Testis (tissue), 3 donors: ENCODE measurements around the gene HIP1. TPM values are rescaled to one million over a fixed set of nuclear protein-coding genes. Genes with fewer than 3 reads are reported as not detected.

Experiments used
- DNase-seq: peaks from one replicate; pipeline ENCODE4 v3.0.0-alpha.2; 2019
- H3K27ac ChIP-seq, 2 donors: fragments of 200-600 bp; sonication (generic); one replicate each; pipeline ENCODE4 v1.5.1; 2019
- H3K27me3 ChIP-seq: fragments of 200-600 bp; sonication (generic); one replicate; pipeline ENCODE4 v1.5.1; 2019
- H3K36me3 ChIP-seq: fragments of 200-600 bp; sonication (generic); one replicate; pipeline ENCODE4 v1.5.1; 2017; ENCODE audit warnings: low read depth; ENCODE audit errors: missing control alignments
- H3K4me1 ChIP-seq: fragments of 200-600 bp; sonication (generic); one replicate; pipeline ENCODE4 v1.5.1; 2019
- H3K4me3 ChIP-seq, 2 donors: fragments of 200-600 bp; sonication (generic); one replicate each; pipeline ENCODE4 v1.5.1; 2017 to 2019
- H3K9me3 ChIP-seq: fragments of 200-600 bp; sonication (generic); one replicate; pipeline ENCODE4 v1.5.1; 2017
- CTCF ChIP-seq, 3 experiments: fragments of 450-650 bp in 2 of 3; fragments of 200-600 bp in 1 of 3; sonication (generic) in 1 of 3; IDR thresholded peaks; one replicate each; pipeline ENCODE4 v1.5.1; 2016 to 2019; ENCODE audit warnings: antibody characterized with exemption in 3 of 3, mild to moderate bottlenecking in 2 of 3, moderate library complexity in 1 of 3
- POLR2A ChIP-seq: fragments of 450-650 bp; IDR thresholded peaks from one replicate; pipeline ENCODE4 v1.6.1; 2017; ENCODE audit warnings: antibody characterized with exemption, mild to moderate bottlenecking, moderate library complexity
- WGBS, 2 donors: methylation state at CpG; one replicate each; pipeline ENCODE4 v1.1.5; 2018; 5-methylcytosine and 5-hydroxymethylcytosine counted together
- intact Hi-C: fragments of 100-400 bp; cut with DNase I; formaldehyde crosslinking; loops from one replicate; pipeline ENCODE4 v1.15.1; 2023; ENCODE audit warnings: low total_unique reads
- polyA plus RNA-seq: library from polyadenylated mRNA; stranded (reverse); fragments of 350-450 nt; fragmentation: Illumina TruSeq; extraction: RNeasy Lipid Tissue Mini Kit (QIAGEN cat#74804); gene quantifications from one replicate; pipeline ENCODE4 v1.2.3, GENCODE V29; 2014; ENCODE audit warnings: low read depth, low replicate concordance; ENCODE audit not compliant: insufficient read depth
- total RNA-seq, 2 donors: library from RNA; depleted of rRNA; stranded (reverse); fragments of >200 nt; gene quantifications; one replicate each; pipeline ENCODE4 v1.2.3, GENCODE V29; 2016

Gene HIP1
- total and polyA plus RNA-seq, 3 donors from 2014 or later, result 43.5 to 85.4 (median 68.0) TPM

GRCh38 chr7:75662579-75663301 is 76.0 kb downstream of the HIP1 start:
- no peak for DNase-seq
- H3K4me1 ChIP-seq, result peaks cover 10% of the 10 kb centered on the region
- no peaks in the 10 kb centered on the region for H3K9me3 ChIP-seq
- no peak overlapping the region for H3K4me3 ChIP-seq
- no peaks in the 10 kb centered on the region for H3K27me3 ChIP-seq
- H3K27ac ChIP-seq, result no peak overlapping the region
- intact Hi-C loops, result no loop called here
- WGBS, 2 donors, result 66 to 67% methylated on average over 12 of the region's 12 CpGs
- TF ChIP-seq POLR2A (no peak), CTCF (IDR thresholded peaks at IDR 0.05) (no peak)
- H3K36me3 ChIP-seq, result no peaks in the 10 kb centered on the region

GRCh38 chr7:75660566-75661215 is 78.0 kb downstream of the HIP1 start:
- DNase-seq, result no peak
- Histone ChIP-seq H3K4me3 (no peak overlapping the region), H3K27ac (no peak overlapping the region), H3K9me3 (no peaks in the 10 kb centered on the region), H3K4me1 (peaks cover 18% of the 10 kb centered on the region), H3K27me3 (no peaks in the 10 kb centered on the region), H3K36me3 (no peaks in the 10 kb centered on the region)
- 81 to 85% methylated on average over 13 of the region's 13 CpGs for WGBS, 2 donors
- TF ChIP-seq POLR2A (no peak), CTCF (IDR thresholded peaks at IDR 0.05) (no peak)
- intact Hi-C loops, result no loop called here

GRCh38 chr7:75658802-75659201 is 79.9 kb downstream of the HIP1 start:
- Histone ChIP-seq H3K4me3 (no peak overlapping the region), H3K27ac (no peak overlapping the region), H3K36me3 (no peaks in the 10 kb centered on the region), H3K4me1 (peaks cover 18% of the 10 kb centered on the region), H3K27me3 (no peaks in the 10 kb centered on the region), H3K9me3 (no peaks in the 10 kb centered on the region)
- no peak for TF ChIP-seq CTCF (IDR thresholded peaks at IDR 0.05)
- TF ChIP-seq POLR2A, result no peak
- WGBS, 2 donors, result 63 to 70% methylated on average over 4 of the region's 4 CpGs
- no peak for DNase-seq
- intact Hi-C loops, result no loop called here

- no peak overlapping the region for H3K4me3 ChIP-seq
- peak overlapping the region in 1 of 2 donors; percentile 19 for H3K27ac ChIP-seq
- no peaks in the 10 kb centered on the region for H3K36me3 ChIP-seq
- H3K27me3 ChIP-seq, result no peaks in the 10 kb centered on the region
- WGBS, 2 donors, result 56 to 65% methylated on average over 10 of the region's 10 CpGs
- TF ChIP-seq CTCF (IDR thresholded peaks at IDR 0.05) (no peak), POLR2A (no peak)
- no peaks in the 10 kb centered on the region for H3K9me3 ChIP-seq
- intact Hi-C loops, result no loop called here
- no peak for DNase-seq
- H3K4me1 ChIP-seq, result peaks cover 18% of the 10 kb centered on the region
Measured at GRCh38 chr7:75658369-75658768, 80.4 kb downstream of the HIP1 start.
